Measurements from ENCODE around the gene DALRD3.

Gene DALRD3

DNA sequence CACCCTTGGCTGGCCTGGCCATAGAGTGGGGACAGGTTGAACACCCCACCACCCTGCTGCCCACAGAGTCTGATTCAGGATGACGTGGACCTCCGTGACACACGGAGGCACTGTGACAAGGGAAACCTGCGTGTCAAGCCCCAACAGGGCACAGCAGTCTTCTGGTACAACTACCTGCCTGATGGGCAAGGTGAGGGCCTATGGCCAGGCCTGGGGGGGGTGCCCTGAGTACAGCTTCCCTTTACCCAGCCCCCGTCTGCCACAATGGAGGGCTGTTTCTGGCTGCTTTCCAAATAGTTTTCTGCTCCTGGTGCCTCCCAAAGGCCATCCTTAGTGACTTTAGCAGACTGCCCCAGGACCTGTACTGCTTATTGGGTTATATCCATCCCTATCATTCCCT is 12.4 kb downstream of the DALRD3 start:
- no peak for DNase-seq (ENCODE audit: low read depth)

GRCh38 chr3:49005303-49005680 is 13.1 kb downstream of the DALRD3 start:
- DNase-seq (ENCODE audit: low read depth): no peak

GRCh38 chr3:49004352-49005302 is 13.8 kb downstream of the DALRD3 start:
- DNase-seq (ENCODE audit: low read depth): no peak

DNA sequence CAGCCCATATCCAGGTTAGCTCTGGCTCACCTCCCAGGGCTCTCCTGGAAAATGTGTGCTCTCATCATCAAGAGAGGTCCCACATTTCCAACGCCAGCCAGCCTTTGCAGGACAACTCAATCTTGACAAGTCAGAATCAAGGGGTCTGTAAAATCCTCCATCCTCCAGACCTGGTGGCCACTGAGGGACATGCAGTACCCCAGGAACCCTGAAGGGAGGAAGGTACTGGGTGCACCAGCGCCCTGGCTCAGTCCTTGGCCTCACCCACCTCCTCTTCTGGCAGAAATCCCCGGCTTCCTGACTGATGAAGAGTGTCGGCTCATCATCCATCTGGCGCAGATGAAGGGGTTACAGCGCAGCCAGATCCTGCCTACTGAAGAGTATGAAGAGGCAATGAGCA is 17.2 kb downstream of the DALRD3 start:
- no peak for DNase-seq (ENCODE audit: low read depth)

- DNase-seq (ENCODE audit: low read depth): no peak
Observed at GRCh38 chr3:48999085-48999858, 19.1 kb downstream of the DALRD3 start.

DNA sequence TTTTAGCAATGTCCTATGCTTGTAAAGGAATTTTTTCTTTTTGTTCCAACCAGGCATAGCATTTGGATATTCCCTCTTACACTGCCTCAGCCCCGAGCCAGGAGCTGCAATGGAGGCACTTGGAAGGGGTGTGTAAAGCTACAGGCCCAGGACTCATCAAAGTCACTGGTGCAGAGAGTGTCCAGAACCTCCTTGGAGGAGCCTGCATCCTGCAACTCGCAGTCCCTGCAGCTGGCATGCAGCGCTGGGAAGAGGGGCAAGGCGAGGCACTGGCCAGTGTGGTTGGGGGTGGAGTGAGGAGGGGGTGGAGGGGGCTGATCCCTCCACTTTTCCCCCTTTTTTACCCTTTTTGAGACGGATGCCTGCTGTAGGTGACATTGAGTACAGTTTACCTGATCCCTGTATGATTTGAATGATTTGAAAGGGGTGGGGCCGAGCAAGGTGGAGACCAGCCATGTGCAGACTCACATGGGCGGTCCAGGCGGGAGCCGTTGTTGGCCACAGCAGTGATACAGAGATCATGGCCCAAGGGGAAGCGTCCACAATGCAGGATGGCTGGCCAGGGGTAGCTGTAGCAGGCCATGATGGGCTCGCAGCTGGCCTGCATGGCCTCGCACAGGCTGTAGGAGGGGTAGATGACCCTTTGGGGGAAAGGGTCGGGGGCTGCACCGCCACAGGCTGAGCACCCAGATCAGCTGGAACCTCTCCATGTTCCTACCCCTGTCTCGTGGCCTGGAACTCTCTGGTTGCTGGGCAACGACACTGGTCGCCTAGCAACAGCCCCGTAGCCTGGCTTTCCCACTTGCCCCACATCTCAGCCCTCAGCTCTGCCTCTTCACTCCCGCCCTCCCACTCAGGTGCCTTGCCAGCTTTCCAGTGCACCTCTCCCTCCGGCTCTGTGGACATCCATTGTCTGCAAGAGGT is 20.4 kb downstream of the DALRD3 start:
- DNase-seq (ENCODE audit: low read depth): no peak

GRCh38 chr3:48997102-48997635 is 21.2 kb downstream of the DALRD3 start:
- no peak for DNase-seq (ENCODE audit: low read depth)

- no peak for DNase-seq (ENCODE audit: low read depth)
Observed at GRCh38 chr3:48996640-48997039, 21.7 kb downstream of the DALRD3 start.

DNA sequence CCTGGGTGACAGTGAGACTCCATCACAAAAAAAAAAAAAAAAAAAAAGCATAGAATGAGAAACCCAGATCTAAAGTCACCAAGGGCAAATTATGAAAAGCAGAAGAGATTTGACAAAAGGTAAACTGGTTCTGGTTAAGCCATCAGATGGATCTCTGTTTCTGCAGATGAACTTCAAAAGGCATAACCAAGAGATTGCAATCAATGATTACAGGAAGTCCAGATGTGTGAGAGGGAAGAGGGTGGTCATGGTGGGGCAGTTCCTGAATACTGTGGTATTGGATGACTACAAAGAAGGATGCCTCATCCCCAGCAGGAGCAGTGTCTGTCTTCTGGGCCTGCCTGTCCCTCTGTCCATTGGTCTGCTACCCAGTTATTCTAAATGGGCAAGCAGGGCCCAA is 24.5 kb downstream of the DALRD3 start:
- DNase-seq (ENCODE audit: low read depth): no peak

DNA sequence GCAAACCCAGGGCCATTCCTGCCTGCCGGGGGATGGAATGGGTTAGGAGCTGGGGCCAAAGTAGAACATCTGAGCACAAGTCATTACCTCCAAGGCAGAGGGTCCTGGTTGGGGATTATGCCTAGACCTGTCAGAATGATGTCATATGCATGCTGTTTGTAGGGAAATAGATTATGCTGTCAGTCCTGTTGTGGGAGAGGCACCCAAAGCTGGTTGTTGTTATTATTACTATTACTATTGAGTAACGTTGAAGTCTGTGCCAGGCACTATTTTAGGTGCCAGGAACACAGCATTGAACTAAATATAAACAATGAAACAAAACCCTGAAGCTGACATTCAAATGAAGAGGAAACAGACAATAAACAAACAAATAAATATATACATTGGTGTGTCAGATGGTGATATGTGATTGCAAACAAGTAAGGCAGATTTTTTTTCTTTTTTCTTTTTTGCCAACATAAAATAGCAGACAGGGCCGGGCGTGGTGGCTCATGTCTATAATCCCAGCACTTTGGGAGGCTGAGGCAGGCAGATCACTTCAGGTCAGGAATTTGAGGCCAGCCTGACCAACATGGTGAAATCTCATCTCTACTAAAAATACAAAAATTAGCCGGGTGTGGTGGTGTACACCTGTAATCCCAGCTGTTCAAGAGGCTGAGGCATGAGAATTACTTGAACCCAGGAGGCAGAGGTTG is 26.4 kb downstream of the DALRD3 start:
- no peak for DNase-seq (ENCODE audit: low read depth)

- peak; percentile 40 for DNase-seq (ENCODE audit: low read depth)
Observed at GRCh38 chr3:48990636-48991469, 27.5 kb downstream of the DALRD3 start.

GRCh38 chr3:48989796-48990635 is 28.4 kb downstream of the DALRD3 start, which contains the start of gene P4HTM:
TSS of gene P4HTM (plus strand) at chr3:48990241. CDS start at chr3:48990257, 16 bp downstream.
- peak; percentile 96 for DNase-seq (ENCODE audit: low read depth)

DNA sequence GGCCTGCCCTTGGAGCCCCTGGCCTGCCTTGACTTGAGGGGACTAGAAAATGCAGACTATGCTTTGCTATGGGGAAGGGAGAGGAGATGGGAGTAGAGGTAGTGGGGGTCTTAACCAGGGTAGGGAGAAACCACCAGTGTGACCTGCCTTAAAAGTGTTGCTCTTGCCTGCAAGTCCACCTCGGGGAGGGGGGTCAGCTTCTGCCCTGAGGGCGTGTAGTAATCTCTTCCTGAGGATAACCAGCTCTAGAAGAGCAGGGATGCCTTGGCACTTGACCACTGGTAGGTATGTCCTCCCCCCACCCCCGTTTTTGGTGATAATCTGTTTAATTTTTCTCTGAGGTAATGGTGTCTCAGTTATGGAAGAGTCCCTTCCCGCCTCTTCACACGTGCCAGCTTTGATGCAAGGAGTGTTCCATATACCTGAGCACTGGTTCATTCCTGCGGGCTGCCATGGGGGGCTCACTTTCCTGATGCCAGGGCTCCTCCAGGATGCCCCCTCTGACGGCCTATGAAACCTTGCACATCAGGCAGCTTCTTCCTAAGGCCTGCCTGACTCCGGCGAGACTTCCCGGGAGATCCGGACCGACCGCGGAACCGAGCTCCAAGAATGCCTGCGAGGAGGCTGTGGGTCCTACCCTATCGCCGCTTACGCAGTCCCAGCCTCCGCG is 29.1 kb downstream of the DALRD3 start:
- DNase-seq (ENCODE audit: low read depth): peak; percentile 40

- DNase-seq (ENCODE audit: low read depth): no peak
Observed at GRCh38 chr3:48985831-48986376, 32.5 kb downstream of the DALRD3 start.

DNA sequence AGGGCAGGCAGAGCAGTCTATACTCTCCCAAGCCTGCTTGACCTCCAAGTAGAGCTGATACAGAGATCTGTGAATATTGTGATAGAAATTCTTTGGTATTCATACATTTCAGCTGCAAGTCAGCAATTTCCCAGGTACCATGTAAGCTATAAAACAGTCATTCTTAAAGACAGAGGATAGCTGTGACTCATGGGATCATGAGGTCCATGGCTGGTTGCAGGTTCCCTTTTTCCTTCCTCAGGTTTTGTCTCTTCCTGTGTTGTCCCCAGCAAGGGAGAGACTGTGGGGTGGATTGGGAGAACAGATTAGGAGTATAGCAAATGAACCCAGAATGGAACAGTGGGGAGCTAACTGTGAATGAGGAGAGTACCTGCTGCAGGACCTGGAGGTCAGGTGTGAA is 33.7 kb downstream of the DALRD3 start:
- no peak for DNase-seq (ENCODE audit: low read depth)

DNA sequence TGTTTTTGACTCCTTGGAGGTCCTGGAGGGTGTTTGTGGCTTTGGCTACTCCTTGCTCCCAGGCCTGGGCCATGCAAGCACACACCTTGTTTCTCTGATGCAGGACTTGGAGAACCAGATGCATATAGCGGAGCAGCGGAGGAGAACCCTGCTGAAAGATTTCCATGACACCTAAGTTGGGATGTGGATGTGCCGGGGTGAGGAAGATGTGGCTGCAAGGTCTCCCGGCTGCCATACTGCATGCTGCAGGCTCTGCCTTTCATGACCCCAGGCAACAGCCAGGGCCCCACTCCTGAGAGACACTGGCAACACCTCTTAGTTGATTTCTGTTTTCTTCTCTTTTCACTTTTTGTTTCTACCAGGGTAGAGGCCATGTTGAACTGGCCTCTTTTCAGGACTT is 35.3 kb downstream of the DALRD3 start:
- DNase-seq (ENCODE audit: low read depth): no peak

DNA sequence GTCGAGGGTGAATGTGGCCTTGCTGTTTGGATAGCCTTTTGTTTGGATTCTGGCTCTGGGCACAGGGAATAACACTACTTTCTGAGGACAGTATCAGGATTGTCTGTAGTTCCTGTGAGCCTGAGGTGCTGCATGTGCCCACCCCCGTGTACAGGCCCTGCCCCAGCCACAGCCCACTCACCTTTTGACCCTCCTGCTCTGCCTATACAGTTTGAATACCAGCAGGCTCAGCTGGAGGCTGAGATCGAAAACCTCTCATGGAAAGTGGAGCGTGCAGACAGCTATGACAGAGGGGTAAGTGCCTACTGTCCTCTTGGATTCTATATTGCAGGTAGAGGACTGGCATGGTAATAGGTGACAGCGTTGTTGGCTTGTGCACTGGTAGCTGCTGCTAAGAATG is 35.7 kb downstream of the DALRD3 start:
- no peak for DNase-seq (ENCODE audit: low read depth)

DNA sequence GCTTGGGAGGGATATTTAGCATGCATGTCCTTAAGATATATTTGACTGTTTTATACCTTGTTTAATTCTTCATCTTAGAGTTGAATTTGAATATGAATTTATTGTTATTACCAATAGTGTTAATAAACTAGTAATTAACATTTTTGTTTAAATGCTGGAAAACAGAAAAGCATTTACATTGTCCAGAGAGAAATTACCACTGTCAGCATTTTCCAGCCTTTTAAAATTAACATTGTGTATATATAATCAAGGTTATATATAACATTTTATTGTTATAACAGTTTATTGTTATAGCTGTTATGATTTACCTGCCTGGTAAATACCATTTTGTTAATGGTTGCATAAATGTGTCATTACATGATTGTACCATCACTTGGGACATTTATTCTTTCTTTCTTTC is 36.4 kb downstream of the DALRD3 start:
- DNase-seq (ENCODE audit: low read depth): no peak
